Measurements from ENCODE around the gene KCND2.

DNA sequence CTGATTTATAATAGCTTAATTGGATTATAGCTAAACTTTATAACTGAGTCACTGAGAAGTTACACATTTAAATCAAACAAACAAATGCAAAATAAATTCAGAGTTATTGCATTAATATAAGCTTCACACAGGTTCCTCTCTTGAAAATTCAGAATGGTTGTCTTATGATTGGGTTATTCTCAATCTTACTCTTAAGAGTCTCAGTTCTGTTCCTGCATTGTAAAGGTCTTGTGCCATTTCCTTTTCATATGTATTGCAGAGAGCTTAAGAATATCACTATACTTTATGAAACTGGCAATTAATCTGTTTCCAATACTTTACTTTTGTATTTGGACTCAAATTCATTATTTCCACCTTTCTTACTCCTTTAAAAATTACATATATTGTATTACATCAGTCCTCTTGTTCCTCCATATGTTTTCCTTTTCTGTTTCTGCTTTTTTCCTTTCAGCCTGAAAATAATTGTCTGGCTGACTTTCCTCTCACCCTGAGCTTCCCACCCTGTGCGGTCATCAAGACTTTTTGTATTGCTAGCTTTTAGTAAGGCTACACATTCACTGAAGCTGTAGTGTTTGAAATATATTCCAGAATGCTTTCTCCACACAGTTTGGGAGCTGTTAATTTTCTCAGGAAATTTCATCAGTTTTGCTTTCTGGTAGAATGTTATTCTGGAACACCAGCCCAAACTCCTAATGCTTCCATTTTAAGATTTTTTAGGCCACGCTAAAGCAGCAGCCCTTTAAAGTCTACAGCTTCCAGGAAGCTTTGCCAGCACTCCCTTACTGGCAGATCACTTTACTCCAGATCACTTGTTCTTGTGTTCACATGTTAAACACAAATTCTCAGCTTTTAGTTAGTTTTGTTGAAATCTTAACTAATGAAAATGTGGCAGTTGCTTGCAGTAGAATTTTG lies 139.4 kb downstream of the KCND2 start:
- no peak for TF ChIP-seq TAF1 (IDR thresholded peaks at IDR 0.05; ENCODE audit: borderline replicate concordance, insufficient read depth, low read length)
- TF ChIP-seq POLR2AphosphoS5 (IDR thresholded peaks at IDR 0.05; ENCODE audit: low read depth, low read length), result no peak

Measured in PFSK-1 (cell line).